Left kidney (tissue), 2 donors: ENCODE measurements around the gene DDX1. TPM values are rescaled to one million over a fixed set of nuclear protein-coding genes. Genes with fewer than 3 reads are reported as not detected.

ENCODE experiments used
- DNase-seq: peaks from one replicate; pipeline ENCODE4 v3.0.0-alpha.2; 2013
- polyA plus RNA-seq: library from polyadenylated mRNA; unstranded; fragments of 120-200 nt; gene quantifications from one replicate; pipeline ENCODE4 v1.2.1, GENCODE V29; 2013; ENCODE audit not compliant: insufficient read length

DDX1 gene
- polyA plus RNA-seq, 1 donor: 192 TPM

DNA sequence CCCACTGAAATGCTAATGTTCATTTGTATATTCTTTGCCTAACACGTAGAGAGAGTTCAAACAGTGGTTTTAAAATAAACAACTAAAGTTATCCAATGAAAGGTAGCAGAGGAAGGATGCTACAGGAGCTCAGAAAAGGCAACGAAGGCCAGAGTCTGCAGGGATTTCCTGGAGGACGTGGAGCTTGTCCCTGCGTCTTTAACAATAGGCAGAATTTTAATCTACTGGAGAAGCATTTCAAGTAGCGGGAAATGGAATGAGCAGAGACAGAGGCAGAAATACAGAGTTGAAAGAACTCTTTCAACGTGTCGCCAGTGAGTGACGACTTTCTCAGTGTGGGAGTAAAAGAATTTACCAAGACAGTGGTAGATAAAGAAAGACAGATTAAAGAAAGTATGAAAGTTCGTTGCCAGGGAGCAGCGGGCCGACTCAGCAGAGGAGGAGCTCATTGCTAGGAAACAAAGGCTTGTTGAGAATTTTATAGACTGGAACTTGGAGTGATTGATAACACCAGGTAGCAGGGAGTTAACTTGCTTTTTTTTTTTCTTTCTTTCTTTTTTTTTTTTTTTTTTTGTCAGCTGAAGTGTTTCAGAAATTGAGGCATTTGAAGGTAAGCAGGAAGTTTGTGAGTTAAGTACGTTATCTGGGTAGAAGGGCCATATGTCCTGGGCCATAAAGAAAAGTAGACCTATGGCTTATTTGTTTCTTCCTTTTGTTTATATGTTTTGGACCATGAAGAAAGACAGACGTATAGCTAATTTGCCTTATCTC is 29.9 kb upstream of the DDX1 start:
- DNase-seq: peak; percentile 90

DNA sequence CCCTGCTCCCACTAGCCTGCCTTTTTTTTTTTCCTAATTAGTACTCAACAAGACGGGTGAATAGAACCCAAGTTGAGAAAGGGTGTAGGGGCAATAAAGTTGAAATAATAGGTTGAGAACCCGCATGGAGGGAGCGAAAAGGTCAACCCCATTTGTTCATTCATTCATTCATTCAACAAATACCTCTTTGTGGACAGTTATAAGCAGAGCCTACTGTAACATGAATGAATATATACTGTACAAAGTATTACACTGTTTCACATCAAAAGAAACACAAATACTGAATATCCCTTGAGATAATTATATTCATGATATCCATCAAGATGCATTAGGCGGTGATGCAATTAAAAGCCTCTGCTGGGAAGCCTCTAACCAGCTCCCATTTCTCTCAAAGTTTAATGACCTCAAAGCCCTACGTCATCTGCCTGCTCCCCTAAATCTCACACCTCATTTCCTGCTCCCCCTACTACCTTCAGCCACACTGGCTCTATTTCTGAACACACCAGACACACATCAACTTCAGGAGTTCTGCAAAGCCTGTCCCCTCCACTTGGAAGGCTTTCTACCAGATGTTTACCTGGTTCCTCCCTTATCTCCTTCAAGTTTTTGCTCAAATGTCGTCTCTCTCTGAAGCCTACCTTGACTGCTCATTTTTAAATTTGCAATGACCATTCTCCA is 29.2 kb upstream of the DDX1 start:
- no peak for DNase-seq

- no peak for DNase-seq
These were observed 28.2 kb upstream of the DDX1 start for GRCh38 chr2:15563227-15564100.

DNA sequence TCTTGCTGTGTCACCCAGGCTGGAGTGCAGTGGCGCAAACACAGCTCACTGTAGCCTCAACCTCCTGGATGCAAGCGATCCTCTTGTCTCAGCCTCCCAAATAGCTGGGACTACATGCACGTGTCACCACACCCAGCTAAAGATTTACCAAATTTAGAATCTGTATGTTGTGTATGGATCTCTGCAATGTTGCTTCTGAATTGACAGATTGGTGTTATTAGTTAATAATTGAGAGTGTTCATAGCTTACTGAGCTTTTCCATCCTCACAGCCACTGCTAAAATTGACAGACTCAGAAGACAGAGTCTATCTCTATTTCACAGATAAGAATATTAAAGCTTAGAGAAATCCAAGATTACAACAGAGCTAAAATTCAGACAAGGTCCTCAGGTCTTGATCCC is 26.3 kb upstream of the DDX1 start:
- no peak for DNase-seq

DNA sequence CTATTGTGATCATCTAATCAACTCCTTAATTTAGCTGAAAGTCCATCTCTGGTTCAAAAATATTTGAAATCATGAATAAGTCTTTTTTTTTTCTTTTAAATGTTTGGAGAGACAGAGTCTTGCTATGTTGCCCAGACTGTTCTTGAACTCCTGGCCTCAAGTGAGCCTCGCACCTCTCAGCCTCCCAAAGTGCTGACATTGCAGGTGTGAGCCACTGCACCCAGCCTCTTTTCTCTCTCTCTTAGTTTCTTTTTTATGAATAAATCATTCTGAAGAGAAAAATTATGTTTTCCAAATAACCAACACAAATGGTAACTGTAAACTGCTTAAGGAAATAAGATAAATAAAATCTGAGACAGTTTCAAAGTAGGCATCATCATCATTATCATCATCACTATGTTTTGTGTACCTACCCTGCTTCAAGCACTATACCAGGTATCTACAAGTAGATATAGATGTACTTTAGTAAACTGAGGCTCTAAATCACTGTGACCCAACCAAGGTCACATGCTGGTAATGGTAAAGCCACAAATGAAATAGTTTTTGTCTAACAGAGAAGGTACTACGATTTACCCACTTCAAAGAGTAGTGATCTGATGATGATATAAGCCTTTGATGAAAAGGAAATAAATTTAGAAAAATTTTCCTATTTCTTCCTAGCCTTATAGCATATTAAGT is 25.5 kb upstream of the DDX1 start:
- DNase-seq: no peak

GRCh38 chr2:15566912-15567311 is 24.8 kb upstream of the DDX1 start:
- DNase-seq: no peak

- no peak for DNase-seq
These were observed 22.8 kb upstream of the DDX1 start for GRCh38 chr2:15568874-15569273.

DNA sequence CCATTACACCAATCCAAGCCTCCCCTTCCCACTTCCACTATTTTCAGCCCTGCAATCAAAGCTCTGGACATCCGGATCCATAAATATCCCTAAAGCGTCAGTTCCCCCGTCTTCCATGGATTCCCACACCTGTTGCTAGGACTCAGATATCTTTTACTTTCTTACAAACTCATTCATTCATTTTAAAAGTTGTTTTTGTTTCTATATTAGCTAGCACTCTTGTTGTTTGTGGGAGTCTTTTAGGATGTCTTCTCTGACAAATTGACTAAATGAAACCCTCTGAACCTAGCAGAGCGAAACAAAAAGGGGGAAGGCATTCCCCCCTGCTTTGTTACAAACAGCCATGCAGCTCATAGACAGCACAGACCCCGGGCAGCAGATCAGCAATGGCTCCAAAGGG is 21.6 kb upstream of the DDX1 start:
- DNase-seq: peak; percentile 63

DNA sequence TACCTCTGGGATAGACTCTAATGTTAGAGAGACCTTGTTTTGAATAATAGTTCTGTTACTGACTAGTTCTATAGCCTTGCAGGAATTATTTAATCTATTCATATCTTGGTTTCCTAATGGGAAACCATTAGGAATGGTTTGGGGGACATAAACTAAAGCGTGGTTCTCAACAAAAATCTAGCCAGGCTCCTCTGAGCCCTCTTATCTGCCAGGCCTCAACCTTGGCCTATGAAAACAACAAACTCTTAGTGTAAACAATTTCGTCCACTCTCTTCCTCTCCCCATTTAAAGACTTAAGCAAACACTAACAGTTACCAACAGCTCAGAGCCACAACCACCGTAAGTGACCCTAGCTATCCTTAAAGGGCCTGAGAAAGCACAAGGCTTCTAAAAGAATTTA is 19.9 kb upstream of the DDX1 start:
- DNase-seq: no peak

DNA sequence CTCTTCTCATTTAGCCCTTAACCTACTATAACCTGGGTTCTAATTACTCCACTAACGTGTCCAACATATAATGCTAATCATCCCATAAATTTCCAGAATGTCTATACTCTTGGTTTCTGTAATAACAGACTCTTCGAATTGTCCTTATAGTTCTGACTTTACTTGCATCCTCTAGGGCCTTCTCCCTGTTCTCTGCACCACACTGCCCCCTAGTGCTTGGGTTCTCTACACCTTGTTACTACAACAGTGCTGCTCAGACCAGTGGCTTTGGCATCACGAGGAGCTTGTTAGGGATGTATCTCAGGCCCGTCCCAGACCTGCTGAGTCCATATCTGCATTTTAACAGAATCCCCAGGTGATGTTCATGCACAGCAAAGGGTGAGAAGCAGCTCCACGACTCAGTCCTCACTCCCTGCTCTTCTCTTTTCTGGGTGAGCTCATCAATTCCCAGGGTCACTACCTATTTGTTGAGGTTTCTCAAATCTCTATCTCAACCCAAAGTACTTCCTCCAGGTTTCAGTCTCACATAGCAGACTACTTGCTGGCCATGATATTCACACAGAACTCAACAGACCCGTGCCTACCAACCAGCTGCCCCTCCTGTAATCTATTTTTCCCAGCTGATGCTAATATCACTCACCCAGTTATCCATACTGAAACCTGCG is 14.5 kb upstream of the DDX1 start:
- peak; percentile 90 for DNase-seq

- no peak for DNase-seq
These were observed 12.0 kb upstream of the DDX1 start for GRCh38 chr2:15579641-15580040.

GRCh38 chr2:15580451-15580850 is 11.2 kb upstream of the DDX1 start:
- no peak for DNase-seq

GRCh38 chr2:15582710-15583357 is 8.8 kb upstream of the DDX1 start:
- peak; percentile 71 for DNase-seq

DNA sequence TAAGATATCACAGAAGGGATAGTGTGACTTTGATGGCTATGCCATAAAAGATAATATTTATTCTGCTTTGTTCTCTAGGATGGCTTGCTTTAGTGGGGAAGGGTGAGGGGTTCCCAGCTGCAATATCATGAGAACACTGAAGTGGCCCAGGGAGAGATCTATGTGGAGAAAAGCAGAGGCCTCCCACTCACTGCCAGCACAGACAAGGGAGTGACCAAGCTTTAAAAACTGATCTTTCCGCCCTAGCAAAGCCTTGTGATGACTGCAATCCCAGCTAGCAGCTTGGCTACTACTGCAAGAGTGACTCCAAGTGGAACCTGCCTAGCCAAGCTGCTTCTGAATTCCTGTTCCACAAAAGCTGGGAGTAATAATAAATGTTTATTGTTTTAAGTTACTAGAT is 7.8 kb upstream of the DDX1 start:
- peak; percentile 40 for DNase-seq

DNA sequence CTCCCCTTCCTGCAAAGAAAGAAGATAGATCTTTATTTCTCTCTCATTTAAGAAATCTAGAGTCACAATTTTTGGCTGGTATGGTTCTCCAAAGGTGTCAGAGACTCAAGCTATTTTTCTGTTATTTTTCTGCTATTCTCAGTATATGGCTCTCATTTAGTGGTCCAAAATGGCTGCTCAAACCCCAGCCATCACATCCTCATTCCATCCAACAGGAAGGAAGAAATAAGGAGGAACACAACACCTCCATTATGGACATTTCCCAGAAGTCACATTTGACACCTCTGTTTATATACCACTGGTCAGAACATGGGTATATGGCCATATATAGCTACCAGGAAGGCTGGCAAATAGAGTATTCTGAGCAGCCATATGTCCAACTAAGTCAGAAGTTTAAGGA is 7.4 kb upstream of the DDX1 start:
- DNase-seq: no peak

GRCh38 chr2:15584767-15585469 is 6.8 kb upstream of the DDX1 start:
- DNase-seq: no peak

- DNase-seq: peak; percentile 77
These were observed 3.2 kb upstream of the DDX1 start for GRCh38 chr2:15588329-15588919.

DNA sequence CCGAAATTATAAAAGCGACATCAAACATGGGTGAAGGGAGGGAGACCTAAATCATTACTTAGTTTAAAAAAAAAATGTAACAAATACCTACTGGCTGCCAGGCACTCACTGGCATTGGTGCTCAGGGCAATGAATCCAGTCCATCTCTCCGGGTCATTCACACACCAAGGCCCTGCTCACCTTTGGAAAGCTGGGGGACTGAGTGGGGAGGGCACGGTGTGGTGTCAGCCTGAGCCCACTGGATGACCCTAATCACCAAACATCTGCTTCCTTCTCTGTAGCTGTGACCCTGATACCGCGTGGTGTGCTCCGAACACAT is 336 bp upstream of the DDX1 start:
- DNase-seq: no peak

- no peak for DNase-seq
These were observed 1.6 kb downstream of the DDX1 start for GRCh38 chr2:15593327-15593705.
